Trophoblast cell (in vitro differentiated cells and primary cell): ENCODE results near the gene OR2AT4.

Experiments used
- DNase-seq, 2 donors: peaks; one replicate each; pipeline ENCODE4 v3.0.0-alpha.2; 2016
- H2AFZ ChIP-seq: 2 replicates; pipeline ENCODE4 v1.6.1; 2013; ENCODE audit warnings: low read length, moderate library complexity, mild to moderate bottlenecking; ENCODE audit not compliant: insufficient read depth, poor library complexity
- H2AK5ac ChIP-seq: 2 replicates; pipeline ENCODE4 v1.6.1; 2013; ENCODE audit warnings: mild to moderate bottlenecking, low read length
- H2BK120ac ChIP-seq: 2 replicates; pipeline ENCODE4 v1.6.1; 2013; ENCODE audit warnings: low read length, mild to moderate bottlenecking, moderate library complexity; ENCODE audit not compliant: insufficient read depth, poor library complexity
- H2BK12ac ChIP-seq: 2 replicates; pipeline ENCODE4 v1.6.1; 2013; ENCODE audit warnings: mild to moderate bottlenecking, low read length, moderate library complexity
- H2BK5ac ChIP-seq: 2 replicates; pipeline ENCODE4 v1.6.1; 2013; ENCODE audit warnings: low read length, low read depth, moderate library complexity, mild to moderate bottlenecking; ENCODE audit not compliant: poor library complexity
- H3K14ac ChIP-seq: 2 replicates; pipeline ENCODE4 v1.6.1; 2013; ENCODE audit warnings: mild to moderate bottlenecking, low read length
- H3K18ac ChIP-seq: 2 replicates; pipeline ENCODE4 v1.6.1; 2013; ENCODE audit warnings: mild to moderate bottlenecking, low read length
- H3K23ac ChIP-seq: 2 replicates; pipeline ENCODE4 v1.6.1; 2013; ENCODE audit warnings: low read length
- H3K27ac ChIP-seq: 2 replicates; pipeline ENCODE4 v1.5.1; 2013; ENCODE audit warnings: low read depth, mild to moderate bottlenecking, inconsistent platforms, low read length, moderate library complexity
- H3K27me3 ChIP-seq: 2 replicates; pipeline ENCODE4 v1.6.1; 2013; ENCODE audit warnings: inconsistent platforms, mild to moderate bottlenecking, low read length, moderate library complexity; ENCODE audit not compliant: insufficient read depth
- H3K36me3 ChIP-seq, 2 experiments: 1 replicate in 1 of 2; 2 replicates in 1 of 2; pipeline ENCODE4 v1.6.1; 2013; ENCODE audit warnings: low read length in 2 of 2, mild to moderate bottlenecking in 2 of 2, moderate library complexity in 1 of 2; ENCODE audit not compliant: insufficient read depth in 2 of 2, control insufficient read depth in 1 of 2
- H3K4ac ChIP-seq: 2 replicates; pipeline ENCODE4 v1.6.1; 2013; ENCODE audit warnings: low read depth, mild to moderate bottlenecking, low read length, moderate library complexity
- H3K4me1 ChIP-seq, 2 experiments: 1 replicate in 1 of 2; 2 replicates in 1 of 2; pipeline ENCODE4 v1.6.1; 2013; ENCODE audit warnings: low read length in 2 of 2, mild to moderate bottlenecking in 2 of 2, moderate library complexity in 1 of 2; ENCODE audit not compliant: insufficient read depth in 2 of 2, control insufficient read depth in 1 of 2
- H3K4me2 ChIP-seq: 2 replicates; pipeline ENCODE4 v1.6.1; 2013; ENCODE audit warnings: inconsistent platforms, mild to moderate bottlenecking, low read length, moderate library complexity
- H3K4me3 ChIP-seq: 2 replicates; pipeline ENCODE4 v1.5.1; 2013; ENCODE audit warnings: mild to moderate bottlenecking, low read depth, low read length, inconsistent platforms
- H3K79me1 ChIP-seq: one replicate; pipeline ENCODE4 v1.6.1; 2013; ENCODE audit warnings: low read length
- H3K79me2 ChIP-seq: 2 replicates; pipeline ENCODE4 v1.6.1; 2013; ENCODE audit warnings: low read length, mild to moderate bottlenecking; ENCODE audit not compliant: control insufficient read depth, insufficient read depth, poor library complexity
- H3K9ac ChIP-seq: 2 replicates; pipeline ENCODE4 v1.6.1; 2013; ENCODE audit warnings: mild to moderate bottlenecking, low read length
- H3K9me3 ChIP-seq: 2 replicates; pipeline ENCODE4 v1.6.1; 2013; ENCODE audit warnings: low read depth, mild to moderate bottlenecking, control low read depth, inconsistent platforms, low read length; ENCODE audit not compliant: insufficient read depth
- H4K12ac ChIP-seq: 2 replicates; pipeline ENCODE4 v1.6.1; 2013; ENCODE audit warnings: low read depth, mild to moderate bottlenecking, low read length, moderate library complexity
- H4K8ac ChIP-seq: 2 replicates; pipeline ENCODE4 v1.6.1; 2013; ENCODE audit warnings: low read depth, mild to moderate bottlenecking, low read length, moderate library complexity
- H4K91ac ChIP-seq: one replicate; pipeline ENCODE4 v1.6.1; 2013; ENCODE audit warnings: low read depth, mild to moderate bottlenecking, low read length, moderate library complexity
- WGBS: extraction: QIAGEN DNeasy Blood & Tissue Kit; methylation state at CpG from one replicate; pipeline ENCODE4 v1.1.7; 2013; ENCODE audit warnings: missing lambda C conversion rate; ENCODE audit not compliant: insufficient read length, insufficient coverage; ENCODE audit errors: extremely low coverage; 5-methylcytosine and 5-hydroxymethylcytosine counted together

OR2AT4 gene

GRCh38 chr11:75076671-75077070 is 20.0 kb downstream of the OR2AT4 start:
- H2AK5ac ChIP-seq, result no peak overlapping the region
- no peak overlapping the region for H3K4me2 ChIP-seq
- H3K79me1 ChIP-seq, result no peaks in the 10 kb centered on the region
- DNase-seq, result no peak
- no peak overlapping the region for H4K12ac ChIP-seq
- H3K27me3 ChIP-seq, result no peaks in the 10 kb centered on the region
- no peak overlapping the region for H2AFZ ChIP-seq
- no peaks in the 10 kb centered on the region for H3K9me3 ChIP-seq
- no peak overlapping the region for H2BK5ac ChIP-seq
- no peak overlapping the region for H3K18ac ChIP-seq
- no peak overlapping the region for H3K27ac ChIP-seq
- no peak overlapping the region for H3K9ac ChIP-seq
- H3K4me3 ChIP-seq, result no peak overlapping the region
- H4K8ac ChIP-seq, result no peak overlapping the region
- H3K4me1 ChIP-seq, result no peaks in the 10 kb centered on the region
- no peak overlapping the region for H3K14ac ChIP-seq
- H2BK12ac ChIP-seq, result no peak overlapping the region
- no peak overlapping the region for H3K23ac ChIP-seq
- H3K4ac ChIP-seq, result no peak overlapping the region
- H3K36me3 ChIP-seq, result no peaks in the 10 kb centered on the region
- H4K91ac ChIP-seq, result no peak overlapping the region
- H3K79me2 ChIP-seq, result no peaks in the 10 kb centered on the region
- no peak overlapping the region for H2BK120ac ChIP-seq

- Histone ChIP-seq H4K12ac (no peak overlapping the region), H3K4me1 (no peaks in the 10 kb centered on the region), H3K9me3 (peaks cover 2% of the 10 kb centered on the region), H2BK12ac (no peak overlapping the region), H3K4ac (no peak overlapping the region), H3K18ac (no peak overlapping the region), H3K79me2 (no peaks in the 10 kb centered on the region), H3K27me3 (no peaks in the 10 kb centered on the region), H3K79me1 (no peaks in the 10 kb centered on the region), H3K9ac (no peak overlapping the region), H2BK5ac (no peak overlapping the region), H3K4me2 (no peak overlapping the region), H2BK120ac (no peak overlapping the region), H3K36me3 (no peaks in the 10 kb centered on the region), H3K23ac (no peak overlapping the region), H3K4me3 (no peak overlapping the region), H3K27ac (no peak overlapping the region), H4K8ac (no peak overlapping the region), H4K91ac (no peak overlapping the region), H3K14ac (no peak overlapping the region), H2AK5ac (no peak overlapping the region), H2AFZ (no peak overlapping the region)
- WGBS, result no CpG with 5 or more reads among the region's 3 CpGs
- DNase-seq, result no peak
These were observed 23.1 kb downstream of the OR2AT4 start for GRCh38 chr11:75073459-75074190.

GRCh38 chr11:75072582-75072981 is 24.1 kb downstream of the OR2AT4 start:
- Histone ChIP-seq H3K79me1 (no peaks in the 10 kb centered on the region), H3K27ac (no peak overlapping the region), H3K4ac (no peak overlapping the region), H3K9ac (no peak overlapping the region), H3K18ac (no peak overlapping the region), H3K36me3 (no peaks in the 10 kb centered on the region), H3K14ac (no peak overlapping the region), H3K4me2 (no peak overlapping the region), H2BK5ac (no peak overlapping the region), H3K79me2 (no peaks in the 10 kb centered on the region), H3K27me3 (no peaks in the 10 kb centered on the region), H4K91ac (no peak overlapping the region), H2BK120ac (no peak overlapping the region), H3K9me3 (peaks cover 2% of the 10 kb centered on the region), H3K4me1 (no peaks in the 10 kb centered on the region), H3K23ac (no peak overlapping the region), H4K12ac (no peak overlapping the region), H2AFZ (no peak overlapping the region), H4K8ac (no peak overlapping the region), H2BK12ac (no peak overlapping the region), H3K4me3 (no peak overlapping the region), H2AK5ac (no peak overlapping the region)
- no CpG with 5 or more reads among the region's 2 CpGs for WGBS
- no peak for DNase-seq

GRCh38 chr11:75069473-75069872 is 27.2 kb downstream of the OR2AT4 start:
- H2AK5ac ChIP-seq, result no peak overlapping the region
- DNase-seq, result no peak
- no CpG with 5 or more reads among the region's 4 CpGs for WGBS

More at GRCh38 chr11:75069473-75069872, 27.2 kb downstream of the OR2AT4 start:
- H4K91ac ChIP-seq, result no peak overlapping the region
- no peaks in the 10 kb centered on the region for H3K4me1 ChIP-seq
- H3K27me3 ChIP-seq, result no peaks in the 10 kb centered on the region
- H4K8ac ChIP-seq, result no peak overlapping the region
- H3K4me3 ChIP-seq, result no peak overlapping the region
- no peak overlapping the region for H2BK120ac ChIP-seq
- no peaks in the 10 kb centered on the region for H3K79me2 ChIP-seq
- H3K18ac ChIP-seq, result no peak overlapping the region
- H3K79me1 ChIP-seq, result no peaks in the 10 kb centered on the region
- H3K36me3 ChIP-seq, result no peaks in the 10 kb centered on the region
- H3K4me2 ChIP-seq, result no peak overlapping the region
- H4K12ac ChIP-seq, result no peak overlapping the region
- no peak overlapping the region for H3K4ac ChIP-seq
- H3K27ac ChIP-seq, result no peak overlapping the region
- H2BK5ac ChIP-seq, result no peak overlapping the region
- H3K9ac ChIP-seq, result no peak overlapping the region
- H3K23ac ChIP-seq, result no peak overlapping the region
- H2AFZ ChIP-seq, result no peak overlapping the region
- peaks cover 2% of the 10 kb centered on the region for H3K9me3 ChIP-seq
- no peak overlapping the region for H2BK12ac ChIP-seq
- no peak overlapping the region for H3K14ac ChIP-seq
